Endothelial cell of umbilical vein (primary cell): ENCODE data around the gene CASKIN2. TPM values are rescaled to one million over a fixed set of nuclear protein-coding genes. Genes with fewer than 3 reads are reported as not detected.

Source experiments
- BruUV-seq: library from RNA; stranded (reverse); fragments of 400-500 nt; replicated peaks from 2 replicates; lab custom pipeline; 2021; lab: Mats Ljungman, UMichigan
- CTCF ChIA-PET: fragments of 300-600, 350-600 bp; sonication (Branson Sonifier 250); formaldehyde crosslinking; loops from one replicate; lab custom pipeline; 2021; ENCODE audit warnings: antibody characterized with exemption, inconsistent platforms; lab: Charles Lee
- POLR2A ChIA-PET: fragments of 300-600, 350-600 bp; sonication (Branson Sonifier 250); formaldehyde crosslinking; loops from one replicate; lab custom pipeline; 2021; ENCODE audit warnings: antibody characterized with exemption, inconsistent platforms; lab: Charles Lee
- DNase-seq: peaks from one replicate; pipeline ENCODE4 v3.0.0-alpha.2; 2011; ENCODE audit warnings: low read depth, low spot score
- FAIRE-seq: peaks from 2 replicates; lab custom pipeline; 2011; peaks lifted over from hg19 to GRCh38; lab: Jason Lieb, UNC
- H2AFZ ChIP-seq: 2 replicates; pipeline ENCODE4 v1.6.0; 2012; ENCODE audit warnings: low read depth, low read length, control low read depth, inconsistent platforms
- H3K27ac ChIP-seq: 2 replicates; pipeline ENCODE4 v1.5.1; 2011; ENCODE audit warnings: low read depth, mild to moderate bottlenecking, control low read depth, low read length, moderate library complexity; ENCODE audit not compliant: insufficient read depth
- H3K27me3 ChIP-seq, 2 experiments: 2 replicates each; pipeline versions ENCODE4 v1.6.0 to v1.6.1; 2011; ENCODE audit warnings: low read length in 2 of 2, mixed read lengths in 1 of 2; ENCODE audit not compliant: control insufficient read depth in 2 of 2, insufficient read depth in 2 of 2
- H3K36me3 ChIP-seq, 2 experiments: 2 replicates in 1 of 2; 3 replicates in 1 of 2; pipeline ENCODE4 v1.5.1; 2011; ENCODE audit warnings: low read length in 2 of 2, mild to moderate bottlenecking in 1 of 2, moderate library complexity in 1 of 2; ENCODE audit not compliant: control insufficient read depth in 2 of 2, insufficient read depth in 2 of 2; ENCODE audit errors: extremely low read depth in 1 of 2
- H3K4me1 ChIP-seq: 3 replicates; pipeline ENCODE4 v1.5.1; 2011; ENCODE audit warnings: mild to moderate bottlenecking, low read length; ENCODE audit not compliant: control insufficient read depth, insufficient read depth; ENCODE audit errors: extremely low read depth
- H3K4me2 ChIP-seq: 2 replicates; pipeline ENCODE4 v1.6.1; 2011; ENCODE audit warnings: low read length, control low read depth, mixed read lengths; ENCODE audit not compliant: insufficient read depth
- H3K4me3 ChIP-seq, 3 experiments: fragments of 200-600 bp in 1 of 3; sonication (generic), shearing (Covaris generic) in 1 of 3; replicated peaks in 1 of 3; 2 replicates each; pipeline ENCODE4 v1.5.1; 2011 to 2016; ENCODE audit warnings: control low read depth in 3 of 3, low read length in 3 of 3, mild to moderate bottlenecking in 2 of 3, inconsistent platforms in 1 of 3, low read depth in 1 of 3, moderate library complexity in 1 of 3; ENCODE audit not compliant: insufficient read depth in 1 of 3
- H3K79me2 ChIP-seq: 2 replicates; pipeline ENCODE4 v1.6.0; 2012; ENCODE audit warnings: low read length, inconsistent platforms; ENCODE audit not compliant: control insufficient read depth, insufficient read depth
- H3K9ac ChIP-seq: replicated peaks from 2 replicates; pipeline ENCODE3; 2011; ENCODE audit warnings: low read length, control low read depth; ENCODE audit not compliant: insufficient read depth; ENCODE audit errors: extremely low read depth
- H3K9me1 ChIP-seq: replicated peaks from 3 replicates; pipeline ENCODE4 v1.6.0; 2011; ENCODE audit warnings: mild to moderate bottlenecking, low read length; ENCODE audit not compliant: control insufficient read depth, insufficient read depth; ENCODE audit errors: extremely low read depth
- H3K9me3 ChIP-seq: replicated peaks from 2 replicates; pipeline ENCODE4 v1.5.1; 2012; ENCODE audit warnings: low read length, inconsistent platforms; ENCODE audit not compliant: control insufficient read depth, insufficient read depth
- H4K20me1 ChIP-seq: replicated peaks from 2 replicates; pipeline ENCODE3; 2011; ENCODE audit warnings: mild to moderate bottlenecking, low read length; ENCODE audit not compliant: control insufficient read depth, insufficient read depth; ENCODE audit errors: extremely low read depth
- CTCF ChIP-seq, 2 donors: IDR thresholded peaks; 1 replicate in 1 of 2; 2 replicates in 1 of 2; pipeline ENCODE4 v1.5.1; 2011; ENCODE audit warnings: low read length in 2 of 2, mild to moderate bottlenecking in 2 of 2, moderate library complexity in 2 of 2, control low read depth in 1 of 2, inconsistent platforms in 1 of 2, low read depth in 1 of 2; ENCODE audit not compliant: insufficient read depth in 1 of 2; ENCODE audit errors: extremely low read depth in 1 of 2
- EZH2 ChIP-seq: IDR thresholded peaks from 2 replicates; pipeline ENCODE4 v1.6.1; 2012; ENCODE audit warnings: borderline replicate concordance, low read depth, mild to moderate bottlenecking, moderate library complexity, low read length, inconsistent platforms; ENCODE audit not compliant: severe bottlenecking
- FOS ChIP-seq: IDR thresholded peaks from 2 replicates; pipeline ENCODE4 v1.6.1; 2011; ENCODE audit warnings: mild to moderate bottlenecking, low read length, moderate library complexity, borderline replicate concordance; ENCODE audit not compliant: insufficient read depth
- GATA2 ChIP-seq: IDR thresholded peaks from 2 replicates; pipeline ENCODE4 v1.7.0; 2011; ENCODE audit warnings: low read depth, mild to moderate bottlenecking, moderate library complexity, mixed read lengths, low read length; ENCODE audit not compliant: insufficient read length, insufficient read depth
- JUN ChIP-seq: IDR thresholded peaks from 2 replicates; pipeline ENCODE4 v1.6.1; 2011; ENCODE audit warnings: borderline replicate concordance, low read depth; ENCODE audit not compliant: insufficient read length, insufficient read depth
- MAX ChIP-seq: IDR thresholded peaks from 2 replicates; pipeline ENCODE4 v1.6.1; 2011; ENCODE audit not compliant: insufficient read depth, insufficient read length
- MYC ChIP-seq: IDR thresholded peaks from one replicate; pipeline ENCODE4 v1.6.1; 2011; ENCODE audit warnings: mild to moderate bottlenecking, low read depth, low read length
- POLR2A ChIP-seq: IDR thresholded peaks from 2 replicates; pipeline ENCODE4 v1.6.1; 2012; ENCODE audit warnings: low read depth, mild to moderate bottlenecking, control low read depth, low read length
- POLR2AphosphoS5 ChIP-seq: IDR thresholded peaks from 2 replicates; pipeline ENCODE4 v1.6.1; 2012; ENCODE audit warnings: low read depth, mild to moderate bottlenecking, control low read depth, low read length, moderate library complexity; ENCODE audit not compliant: insufficient read depth
- dilution Hi-C: fragments of 300-500 bp; cut with MboI; formaldehyde crosslinking; loops from one replicate; pipeline ENCODE4 v1.15.0; 2019; ENCODE audit warnings: low sequenced_read_pairs; ENCODE audit not compliant: extremely low pct_ligation_motif_present
- intact Hi-C: fragments of 100-400 bp; cut with micrococcal nuclease; formaldehyde crosslinking; loops from one replicate; pipeline ENCODE4 v1.10.0; 2022
- polyA plus RNA-seq, 4 experiments: library from polyadenylated mRNA; depleted of rRNA in 3 of 4; stranded (reverse) in 3 of 4; unstranded in 1 of 4; fragments of >200 nt; gene quantifications; 2 replicates each; pipeline versions ENCODE4 v1.2.1 to v1.2.3, GENCODE V29; 2011 to 2012; ENCODE audit warnings: missing spikeins in 1 of 4
- total RNA-seq: library from RNA; stranded (reverse); gene quantifications from 2 replicates; pipeline ENCODE4 v1.2.3, GENCODE V29; 2021

CASKIN2 gene
- total and polyA plus RNA-seq, 2 donors (not counting 3 experiments of a cell fraction or from before 2014, with no cell fraction given) = 13.0 to 37.6 TPM

GRCh38 chr17:75481194-75482068 lies 33.9 kb downstream of the CASKIN2 start:
- Histone ChIP-seq H3K4me3 (no peak overlapping the region), H4K20me1 (no peaks in the 10 kb centered on the region), H3K9me1 (no peaks in the 10 kb centered on the region), H3K4me1 (peaks cover 3% of the 10 kb centered on the region), H3K79me2 (no peaks in the 10 kb centered on the region), H3K36me3 (no peaks in the 10 kb centered on the region), H3K9ac (no peak overlapping the region), H3K27ac (no peak overlapping the region), H3K4me2 (no peak overlapping the region), H3K27me3 (no peaks in the 10 kb centered on the region), H2AFZ (no peak overlapping the region), H3K9me3 (no peaks in the 10 kb centered on the region)
- intact Hi-C loops (no loop called here), dilution Hi-C loops (no loop called here)
- TF ChIP-seq JUN = no peak
- TF ChIP-seq POLR2AphosphoS5 = no peak
- TF ChIP-seq FOS = no peak
- TF ChIP-seq EZH2 = no peak
- no peak for TF ChIP-seq MYC
- TF ChIP-seq CTCF (IDR thresholded peaks at IDR 0.05; ENCODE audit: extremely low read depth in 1 of 2, insufficient read depth in 1 of 2, low read depth in 1 of 2, low read length in 2 of 2) = no peak
- TF ChIP-seq MAX = no peak
- no peak for TF ChIP-seq POLR2A
- no peak for TF ChIP-seq GATA2
- DNase-seq (no peak), FAIRE-seq (no peak)
- no TSS peak for BruUV-seq
- CTCF ChIA-PET = interaction anchor here (1.6 to 2.2 kb wide), 3 partner anchors 30 to 59 kb away, joined by 3 to 5 read pairs (median 4); partner anchors contain the start of gene TSEN54
- POLR2A ChIA-PET = no interaction called here
